H1 (cell line): ENCODE measurements around the gene ENTPD8. TPM values are rescaled to one million over a fixed set of nuclear protein-coding genes. Genes with fewer than 3 reads are reported as not detected.

Experiments
- CHD1 ChIP-seq: IDR thresholded peaks from 2 replicates; pipeline ENCODE4 v1.6.1; 2012; ENCODE audit warnings: low read depth, low read length, improper control_type of control experiment
- EGR1 ChIP-seq: IDR thresholded peaks from 2 replicates; pipeline ENCODE4 v1.6.1; 2011; ENCODE audit warnings: low read depth, low read length, borderline replicate concordance
- FOSL1 ChIP-seq: IDR thresholded peaks from 2 replicates; pipeline ENCODE4 v1.6.1; 2011; ENCODE audit warnings: mild to moderate bottlenecking, low read depth, low read length, moderate library complexity; ENCODE audit not compliant: insufficient read depth
- GABPA ChIP-seq: IDR thresholded peaks from 2 replicates; pipeline ENCODE4 v1.6.1; 2011; ENCODE audit warnings: mild to moderate bottlenecking, low read length, moderate library complexity, borderline replicate concordance; ENCODE audit not compliant: insufficient read depth
- RFX5 ChIP-seq: IDR thresholded peaks from 2 replicates; pipeline ENCODE4 v1.6.1; 2011; ENCODE audit warnings: low read depth, low read length, improper control_type of control experiment, borderline replicate concordance
- TCF12 ChIP-seq: IDR thresholded peaks from 2 replicates; pipeline ENCODE4 v1.6.1; 2011; ENCODE audit warnings: low read depth, mild to moderate bottlenecking, low read length
- polyA plus RNA-seq, 7 experiments: library from polyadenylated mRNA; depleted of rRNA in 3 of 7; stranded (reverse) in 5 of 7; unstranded in 2 of 7; fragments of >200 nt in 5 of 7; fragments of 200-250 nt in 2 of 7; gene quantifications; 1 replicate in 5 of 7; 2 replicates in 1 of 7; 4 replicates in 1 of 7; pipeline versions ENCODE4 v1.2.1 to v1.2.3, GENCODE V29; 2011 to 2013; ENCODE audit warnings: missing spikeins in 2 of 7, mixed read lengths in 2 of 7
- total RNA-seq: library from RNA; stranded (reverse); fragmentation: NEBNext Ultra II Directional; extraction: Animal tissue kit (Norgen Biotek cat#: 25700); gene quantifications from 2 replicates; pipeline ENCODE4 v1.2.1, GENCODE V29; 2021
- TF ChIP-seq, protein P1 (sequence below): IDR thresholded peaks from 2 replicates; pipeline ENCODE4 v1.6.1; 2012; ENCODE audit warnings: low read length, inconsistent platforms
- TF ChIP-seq, protein P2 (sequence below): IDR thresholded peaks from 2 replicates; pipeline ENCODE4 v1.6.1; 2012; ENCODE audit warnings: inconsistent platforms

ENTPD8 gene
- total and polyA plus RNA-seq, 2 of the 8 experiments (the other 6 are each of a cell fraction or from before 2014, with no cell fraction given): 0.48 to 0.51 TPM

DNA sequence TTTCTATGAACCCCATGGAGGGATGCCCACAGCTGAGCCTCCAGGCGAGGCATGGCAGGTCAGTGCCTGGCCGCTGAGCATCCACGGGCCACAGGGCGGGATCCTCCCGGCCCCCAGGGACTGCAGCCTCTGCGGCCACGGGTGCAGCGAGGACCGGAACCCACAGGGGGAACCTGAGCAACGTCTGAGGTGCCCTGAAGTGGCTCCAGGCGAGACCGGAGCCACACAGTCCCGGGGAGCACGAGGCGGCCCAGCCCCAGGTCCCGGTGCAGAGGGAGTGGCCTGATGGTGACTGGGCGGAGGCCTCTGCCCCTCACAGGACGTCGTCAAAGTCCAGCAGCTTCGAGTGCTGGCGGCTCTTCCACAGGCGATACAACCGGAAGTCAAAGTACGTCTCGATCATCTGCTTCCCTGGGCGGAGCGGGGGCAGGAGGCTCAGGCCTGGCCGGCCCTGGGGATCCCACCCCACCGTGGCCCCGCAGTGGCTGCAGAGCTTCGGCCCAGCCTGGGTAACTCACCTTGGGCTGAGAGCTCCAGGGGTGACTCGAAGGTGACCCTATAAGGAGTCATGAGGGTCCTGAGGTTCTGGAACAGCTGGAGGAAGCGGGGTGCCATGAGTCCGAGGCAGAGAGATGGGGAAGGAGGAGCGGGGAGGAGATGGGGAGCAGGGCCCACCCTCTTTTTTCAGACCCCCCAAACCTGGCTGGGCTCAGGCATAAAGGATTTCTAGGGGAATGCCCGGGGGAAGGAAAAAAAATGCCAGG lies 8.1 kb upstream of the ENTPD8 start (continued):
- TF ChIP-seq, protein P1, sequence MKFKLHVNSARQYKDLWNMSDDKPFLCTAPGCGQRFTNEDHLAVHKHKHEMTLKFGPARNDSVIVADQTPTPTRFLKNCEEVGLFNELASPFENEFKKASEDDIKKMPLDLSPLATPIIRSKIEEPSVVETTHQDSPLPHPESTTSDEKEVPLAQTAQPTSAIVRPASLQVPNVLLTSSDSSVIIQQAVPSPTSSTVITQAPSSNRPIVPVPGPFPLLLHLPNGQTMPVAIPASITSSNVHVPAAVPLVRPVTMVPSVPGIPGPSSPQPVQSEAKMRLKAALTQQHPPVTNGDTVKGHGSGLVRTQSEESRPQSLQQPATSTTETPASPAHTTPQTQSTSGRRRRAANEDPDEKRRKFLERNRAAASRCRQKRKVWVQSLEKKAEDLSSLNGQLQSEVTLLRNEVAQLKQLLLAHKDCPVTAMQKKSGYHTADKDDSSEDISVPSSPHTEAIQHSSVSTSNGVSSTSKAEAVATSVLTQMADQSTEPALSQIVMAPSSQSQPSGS: no peak
- TF ChIP-seq, protein P2, sequence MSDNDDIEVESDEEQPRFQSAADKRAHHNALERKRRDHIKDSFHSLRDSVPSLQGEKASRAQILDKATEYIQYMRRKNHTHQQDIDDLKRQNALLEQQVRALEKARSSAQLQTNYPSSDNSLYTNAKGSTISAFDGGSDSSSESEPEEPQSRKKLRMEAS: no peak
- TF ChIP-seq FOSL1 (no peak), CHD1 (no peak), EGR1 (no peak), RFX5 (no peak), TCF12 (no peak), GABPA (no peak)
